ENCODE data around the gene PCBP3. TPM values are rescaled to one million over a fixed set of nuclear protein-coding genes. Genes with fewer than 3 reads are reported as not detected.
"Not testable (repeated sequence)": the region's sequence is repeated elsewhere in the genome, so short reads cannot be mapped to it uniquely, and the experiment has no call there.

PCBP3 gene
- total RNA-seq, 1 experiment from 2014 or later, result not detected

DNA sequence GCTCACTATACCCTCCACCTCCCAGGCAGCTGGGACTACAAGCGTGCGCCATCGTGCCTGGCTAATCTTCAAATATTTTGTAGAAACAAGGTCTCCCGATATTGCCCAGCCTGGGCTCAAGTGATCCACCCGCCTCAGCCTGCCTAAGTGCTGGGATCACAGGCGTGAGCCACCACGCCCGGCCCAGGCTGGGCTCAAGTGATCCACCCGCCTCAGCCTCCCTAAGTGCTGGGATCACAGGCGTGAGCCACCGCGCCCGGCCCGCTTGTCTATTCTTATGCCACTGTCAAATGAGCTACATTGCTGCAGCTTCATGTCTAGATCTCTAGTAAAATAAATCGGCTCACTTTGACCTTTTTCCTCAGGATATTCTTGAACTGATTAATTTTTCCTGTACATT lies 230.3 kb downstream of the PCBP3 start:
- DNase-seq (ENCODE audit: low spot score), result no peak

GRCh38 chr21:45874716-45875415 lies 231.3 kb downstream of the PCBP3 start:
- DNase-seq (ENCODE audit: low spot score), result no peak

DNA sequence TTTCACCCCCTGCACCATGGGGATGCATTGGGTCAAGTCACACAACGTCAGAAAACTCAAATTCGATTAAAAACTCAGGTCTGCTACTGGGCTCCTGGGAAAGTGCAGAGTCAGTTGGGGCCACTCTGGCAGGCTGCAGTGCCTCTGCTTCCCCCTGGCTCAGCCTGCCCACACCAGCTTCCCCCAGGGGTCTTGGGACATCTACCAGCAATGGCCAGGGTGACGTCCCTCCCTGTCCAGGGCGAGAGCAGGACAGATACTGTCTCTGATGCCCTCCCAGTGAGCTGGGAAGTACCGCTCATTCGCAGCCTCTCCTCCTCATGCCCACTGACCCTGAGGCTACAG lies 231.9 kb downstream of the PCBP3 start:
- no peak for DNase-seq (ENCODE audit: low spot score)

DNA sequence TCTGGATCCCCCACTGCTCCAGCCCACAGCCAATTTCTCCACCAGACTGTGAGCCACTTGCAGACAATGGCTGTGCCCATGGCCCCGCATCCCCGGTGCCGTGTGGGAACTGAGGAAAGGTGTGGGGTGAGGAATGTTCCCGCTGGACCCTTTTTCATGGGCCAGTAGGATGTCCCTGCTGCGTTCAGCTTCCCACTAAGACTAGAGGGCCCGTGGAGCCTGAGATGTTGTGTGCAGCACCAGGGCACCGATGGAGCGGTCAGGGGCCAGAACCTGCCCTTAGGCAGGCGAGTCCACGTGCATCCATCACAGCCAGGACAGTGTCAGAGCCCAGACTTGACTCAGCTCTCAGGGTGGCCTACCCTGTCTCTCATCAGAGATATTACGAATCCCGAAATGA lies 232.4 kb downstream of the PCBP3 start:
- no peak for DNase-seq (ENCODE audit: low spot score)

DNA sequence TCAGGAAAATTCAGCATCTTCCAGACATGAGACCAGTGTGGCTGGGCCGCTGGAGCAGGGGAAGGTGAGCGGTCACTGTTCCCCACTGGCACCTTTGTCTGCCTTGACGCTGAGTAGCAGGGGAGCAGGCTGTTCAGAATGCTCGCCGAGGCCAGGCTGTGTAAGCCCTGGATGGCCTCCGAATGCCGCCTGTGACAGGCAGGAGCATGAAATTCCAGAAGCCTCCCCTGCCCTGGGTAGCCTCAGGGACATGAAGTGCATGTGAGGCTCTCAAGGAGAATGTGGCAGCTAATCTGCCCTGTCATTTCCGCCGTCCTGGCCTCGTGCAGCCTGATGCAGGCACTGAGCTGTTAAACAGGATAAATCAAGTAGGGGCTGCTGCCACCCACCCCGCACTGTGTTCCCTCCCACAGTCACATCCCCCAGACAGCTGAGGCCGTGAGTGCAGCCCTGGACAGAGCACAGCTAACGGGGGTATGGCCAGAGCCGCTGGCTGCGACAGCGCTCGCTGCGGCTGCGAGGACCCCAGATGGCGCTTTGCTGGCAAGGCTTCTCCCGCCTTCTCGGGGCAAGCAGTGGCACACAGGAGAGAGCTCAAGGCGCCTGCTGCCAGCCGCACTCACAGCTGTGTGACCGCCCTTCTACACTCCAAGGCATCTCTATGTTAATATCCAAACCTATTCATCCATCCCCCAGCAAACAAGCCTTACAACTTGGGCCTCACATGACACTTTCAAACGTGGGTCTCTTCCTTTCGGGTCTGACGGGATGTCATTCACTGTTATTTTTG lies 233.1 kb downstream of the PCBP3 start:
- no peak for DNase-seq (ENCODE audit: low spot score)

GRCh38 chr21:45877171-45877438 lies 233.6 kb downstream of the PCBP3 start:
- DNase-seq (ENCODE audit: low spot score), result no peak

DNA sequence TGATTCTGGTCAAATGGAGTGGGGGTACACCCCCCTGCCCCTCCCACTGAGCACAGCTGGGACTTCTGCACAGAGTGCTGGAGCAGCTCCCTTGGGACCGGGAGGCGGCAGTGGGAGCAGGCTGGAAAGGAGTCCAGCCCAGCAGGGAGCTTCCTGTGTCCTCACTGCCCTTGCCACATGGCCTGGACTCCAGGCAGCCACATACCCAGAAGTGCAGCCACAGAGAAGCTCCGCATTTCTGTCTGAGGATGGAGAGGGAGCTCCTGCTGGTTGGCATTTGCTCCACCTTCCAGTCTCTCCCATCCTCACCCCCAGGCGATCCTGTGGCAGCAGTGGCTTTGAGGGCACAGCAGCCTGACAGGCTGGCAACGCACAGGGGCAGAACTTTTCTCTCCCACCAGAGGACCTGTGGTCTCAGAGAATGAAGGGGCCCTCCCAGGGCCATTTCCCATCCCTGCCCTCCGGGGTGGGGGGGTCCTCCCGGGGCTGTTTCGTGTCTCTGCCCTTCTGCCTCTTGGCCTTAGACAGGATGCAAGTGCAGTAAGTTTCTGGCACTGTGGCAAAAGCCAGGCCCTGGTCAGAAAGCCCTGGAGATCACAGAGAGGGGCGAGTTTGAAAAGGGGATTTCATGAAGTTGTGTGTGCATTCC lies 234.4 kb downstream of the PCBP3 start:
- DNase-seq (ENCODE audit: low spot score), result no peak

GRCh38 chr21:45880097-45881068 lies 236.9 kb downstream of the PCBP3 start:
- DNase-seq (ENCODE audit: low spot score), result peak; percentile 73

- no peak for DNase-seq (ENCODE audit: low spot score)
Measured at GRCh38 chr21:45882645-45883044, 239.1 kb downstream of the PCBP3 start.

DNA sequence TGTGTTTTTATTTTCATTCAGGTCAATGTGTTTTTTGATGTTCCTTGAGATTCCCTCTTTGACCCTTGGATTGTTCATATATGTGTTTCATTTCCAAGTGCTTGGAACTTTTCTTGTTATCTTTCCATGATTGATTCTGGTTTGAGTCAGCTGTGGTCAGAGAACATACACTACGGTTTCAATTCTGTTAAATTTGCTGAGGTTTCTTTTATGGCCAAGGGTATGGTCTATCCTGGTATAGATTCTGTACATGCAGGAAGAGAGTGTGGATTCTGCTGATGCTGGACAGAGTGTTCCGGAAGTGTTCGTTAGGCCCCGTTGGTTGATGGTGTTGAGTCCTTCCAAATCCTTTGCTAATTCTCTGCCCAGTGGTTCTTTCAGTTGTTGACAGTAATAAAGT lies 239.6 kb downstream of the PCBP3 start:
- DNase-seq (ENCODE audit: low spot score), result no peak

GRCh38 chr21:45885597-45885929 lies 242.0 kb downstream of the PCBP3 start:
- no peak for DNase-seq (ENCODE audit: low spot score)

DNA sequence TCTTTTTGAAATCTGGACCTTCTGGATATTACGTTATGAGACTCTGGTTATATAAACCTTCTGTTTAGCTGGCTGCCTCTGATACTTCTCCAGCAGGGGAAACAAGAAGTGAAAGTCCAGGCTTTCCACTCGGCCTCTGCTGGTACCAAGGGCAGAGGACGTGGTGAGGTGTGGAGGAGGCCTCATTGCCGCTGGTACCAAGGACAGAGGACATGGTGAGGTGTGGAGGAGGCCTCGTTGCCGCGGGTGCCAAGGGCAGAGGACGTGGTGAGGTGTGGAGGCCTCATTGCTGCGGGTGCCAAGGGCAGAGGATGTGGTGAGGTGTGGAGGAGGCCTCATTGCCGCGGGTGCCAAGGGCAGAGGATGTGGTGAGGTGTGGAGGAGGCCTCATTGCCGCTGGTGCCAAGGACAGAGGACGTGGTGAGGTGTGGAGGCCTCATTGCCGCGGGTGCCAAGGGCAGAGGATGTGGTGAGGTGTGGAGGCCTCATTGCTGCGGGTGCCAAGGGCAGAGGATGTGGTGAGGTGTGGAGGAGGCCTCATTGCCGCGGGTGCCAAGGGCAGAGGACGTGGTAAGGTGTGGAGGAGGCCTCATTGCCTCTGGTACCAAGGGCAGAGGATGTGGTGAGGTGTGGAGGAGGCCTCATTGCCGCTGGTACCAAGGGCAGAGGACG lies 242.5 kb downstream of the PCBP3 start:
- not testable (repeated sequence) for DNase-seq (ENCODE audit: low spot score)

DNA sequence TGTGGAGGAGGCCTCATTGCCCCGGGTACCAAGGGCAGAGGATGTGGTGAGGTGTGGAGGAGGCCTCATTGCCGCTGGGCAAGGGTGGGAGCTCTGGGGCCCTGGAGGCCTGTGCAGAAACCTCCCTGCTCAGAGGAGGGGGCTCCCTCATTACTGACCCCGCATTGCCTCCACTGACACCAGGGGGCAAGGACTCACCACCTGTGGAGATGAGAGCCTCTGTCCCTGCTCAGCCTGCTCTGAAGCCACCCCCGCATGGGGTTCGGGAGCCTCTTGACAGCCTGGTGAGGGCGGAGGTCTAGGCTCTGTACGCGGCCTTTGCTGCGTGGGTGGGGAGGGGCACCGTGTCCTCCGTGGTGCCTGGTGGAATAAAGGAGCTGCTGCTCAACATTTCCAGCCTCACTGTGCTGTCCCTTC lies 243.1 kb downstream of the PCBP3 start:
- DNase-seq (ENCODE audit: low spot score), result no peak

DNA sequence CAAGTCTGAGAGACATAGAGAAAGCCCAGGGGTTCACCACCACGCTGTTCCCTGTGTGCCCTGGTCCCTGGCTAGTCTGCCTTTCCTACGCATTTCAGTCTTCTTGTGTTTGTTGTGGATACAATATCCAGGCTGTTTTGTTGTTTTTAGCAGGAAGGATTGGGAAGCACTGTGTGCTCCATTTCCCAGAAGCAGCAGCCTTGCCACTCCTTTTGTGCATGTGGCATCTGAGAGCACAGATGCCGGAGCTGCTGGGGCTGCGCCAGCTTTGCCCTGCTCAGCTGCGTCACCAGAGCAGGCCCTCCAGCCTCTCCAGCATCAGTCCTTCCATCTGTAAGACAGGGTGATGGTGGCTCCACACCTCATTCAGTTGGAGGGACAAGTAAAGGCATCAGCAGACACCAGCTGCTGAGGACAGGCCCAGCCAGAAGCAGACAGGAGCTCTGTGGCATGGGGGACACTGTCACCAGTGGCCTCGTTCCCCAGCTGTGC lies 243.6 kb downstream of the PCBP3 start:
- no peak for DNase-seq (ENCODE audit: low spot score)

GRCh38 chr21:45887788-45888187 lies 244.3 kb downstream of the PCBP3 start:
- no peak for DNase-seq (ENCODE audit: low spot score)

- DNase-seq (ENCODE audit: low spot score), result no peak
Measured at GRCh38 chr21:45888386-45889009, 245.0 kb downstream of the PCBP3 start.

DNA sequence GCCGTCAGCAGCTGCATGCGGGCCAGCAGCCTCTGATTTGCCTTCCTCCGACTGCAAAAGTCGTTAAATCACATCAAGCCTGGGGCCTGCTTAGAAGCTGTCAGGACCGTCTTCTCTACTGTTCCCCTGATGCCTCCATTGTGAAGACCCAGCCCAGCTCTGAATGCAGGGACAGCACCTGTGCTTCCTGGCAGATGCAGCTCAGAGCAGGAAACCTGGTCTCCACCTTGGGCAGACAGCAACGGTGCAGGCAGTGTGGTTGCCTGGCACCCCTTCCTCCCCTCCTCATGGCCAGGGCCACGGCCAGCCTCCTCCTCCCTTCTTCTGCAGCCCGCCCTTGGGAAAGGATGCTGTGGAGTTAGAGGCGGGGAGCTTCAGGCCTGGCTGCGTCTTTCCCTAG lies 245.7 kb downstream of the PCBP3 start:
- no peak for DNase-seq (ENCODE audit: low spot score)

- no peak for DNase-seq (ENCODE audit: low spot score)
Measured at GRCh38 chr21:45889961-45890360, 246.4 kb downstream of the PCBP3 start.

- no peak for DNase-seq (ENCODE audit: low spot score)
Measured at GRCh38 chr21:45891388-45892155, 248.0 kb downstream of the PCBP3 start.
